Heart left ventricle (tissue), 13 donors: ENCODE measurements around the gene CLDN1.

Experiments
- POLR2A ChIP-seq, 2 donors: fragments of 450-650 bp; IDR thresholded peaks; one replicate each; pipeline ENCODE4 v1.6.1; 2017; ENCODE audit warnings: antibody characterized with exemption in 2 of 2, mild to moderate bottlenecking in 2 of 2, moderate library complexity in 2 of 2
- TF ChIP-seq, protein P1 (sequence below), 12 donors: fragments of 200-600 bp; sonication (generic) in 4 of 12; IDR thresholded peaks; one replicate each; pipeline versions ENCODE4 v1.5.0 to v1.8.0; 2018 to 2022; ENCODE audit warnings: antibody characterized with exemption in 12 of 12, mild to moderate bottlenecking in 5 of 12
- donor health status: ischemic (EF 13 %, LVEDD 7.1; RV severe dilation, severe dysfunction).
- donor health status: DM: no; HTN: yes; CAD: no.
- donor health status: DM: no; HTN: no; CAD: no.
- donor health status: ischemic (EF 25% LVEDD 6.9; RV normal size, moderate dysfunction).
- donor health status: ischemic (EF 25% LVEDD 5.7; RV mildly dilated, moderate dysfunction).
- donor health status: ischemic (EF 35%, LVEDD 5.7; RV mildly dilated, moderate dysfunction).
- donor health status: nonischemic (EF 11% LVEDD 7.7; RV severe dilation, severe dysfunction).
- donor health status: DM: yes; HTN: yes; CAD: no.
- donor health status: PGD.
- donor health status: ischemic (EF 29% LVEDD 5.4; RV normal size, mild dysfunction).
- donor health status: nonischemic (EF 23%, LVEDD 6.1; RV moderate dilation, normal function).

DNA sequence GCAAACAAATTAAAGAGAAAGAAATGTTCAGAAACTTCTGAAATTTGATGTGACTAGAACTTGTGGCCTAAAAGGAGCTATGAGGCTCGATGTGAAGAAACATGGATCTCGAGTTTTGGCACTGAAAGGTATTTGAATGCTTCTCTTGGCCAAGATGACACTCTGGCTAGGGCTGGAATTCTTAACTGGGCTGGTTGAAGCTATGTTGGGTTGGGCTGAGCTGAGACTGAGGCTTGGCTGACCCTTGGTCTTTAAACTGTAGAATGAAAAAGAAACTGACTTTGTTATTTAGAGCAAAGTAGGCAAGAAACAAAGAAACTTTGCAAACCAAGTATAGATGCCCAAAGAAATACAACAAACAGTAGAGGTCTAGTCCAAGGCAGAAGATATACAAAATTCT lies 37.6 kb upstream of the CLDN1 start:
- TF ChIP-seq POLR2A (IDR thresholded peaks at IDR 0.05): no peak
- TF ChIP-seq, protein P1, sequence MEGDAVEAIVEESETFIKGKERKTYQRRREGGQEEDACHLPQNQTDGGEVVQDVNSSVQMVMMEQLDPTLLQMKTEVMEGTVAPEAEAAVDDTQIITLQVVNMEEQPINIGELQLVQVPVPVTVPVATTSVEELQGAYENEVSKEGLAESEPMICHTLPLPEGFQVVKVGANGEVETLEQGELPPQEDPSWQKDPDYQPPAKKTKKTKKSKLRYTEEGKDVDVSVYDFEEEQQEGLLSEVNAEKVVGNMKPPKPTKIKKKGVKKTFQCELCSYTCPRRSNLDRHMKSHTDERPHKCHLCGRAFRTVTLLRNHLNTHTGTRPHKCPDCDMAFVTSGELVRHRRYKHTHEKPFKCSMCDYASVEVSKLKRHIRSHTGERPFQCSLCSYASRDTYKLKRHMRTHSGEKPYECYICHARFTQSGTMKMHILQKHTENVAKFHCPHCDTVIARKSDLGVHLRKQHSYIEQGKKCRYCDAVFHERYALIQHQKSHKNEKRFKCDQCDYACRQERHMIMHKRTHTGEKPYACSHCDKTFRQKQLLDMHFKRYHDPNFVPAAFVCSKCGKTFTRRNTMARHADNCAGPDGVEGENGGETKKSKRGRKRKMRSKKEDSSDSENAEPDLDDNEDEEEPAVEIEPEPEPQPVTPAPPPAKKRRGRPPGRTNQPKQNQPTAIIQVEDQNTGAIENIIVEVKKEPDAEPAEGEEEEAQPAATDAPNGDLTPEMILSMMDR (IDR thresholded peaks at IDR 0.05): no peak
